ENCODE measurements around the gene CAMSAP3.

The CAMSAP3 gene

DNA sequence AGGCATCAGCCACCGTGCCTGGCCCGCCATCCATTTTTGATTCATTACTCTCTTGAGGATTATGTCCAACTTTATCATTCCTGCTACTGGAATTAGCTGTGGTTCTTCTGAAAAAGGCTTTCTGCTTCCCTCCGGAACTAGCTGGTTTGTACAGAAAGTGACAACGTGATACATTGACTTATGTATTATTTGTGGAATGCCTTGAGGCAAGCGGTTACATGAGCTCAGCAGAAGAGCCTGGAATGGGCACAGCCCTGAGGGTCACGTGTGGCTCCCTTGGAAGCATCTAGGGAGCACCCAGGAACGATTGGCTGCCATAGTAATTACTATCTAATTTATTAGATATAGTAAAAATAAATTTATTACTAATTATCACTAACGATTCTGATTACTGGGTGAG, 58.7 kb downstream of the CAMSAP3 start:
- Histone ChIP-seq H3K27me3 (ENCODE audit: control insufficient read depth, insufficient read depth, low read length) (peaks cover 5% of the 10 kb centered on the region), H3K9me3 (ENCODE audit: control insufficient read depth, insufficient read depth, low read length) (no peaks in the 10 kb centered on the region), H3K36me3 (ENCODE audit: control insufficient read depth, insufficient read depth, low read length) (no peaks in the 10 kb centered on the region), H3K4me3 (ENCODE audit: low read depth, low read length) (no peak overlapping the region), H3K9ac (ENCODE audit: low read depth, low read length) (no peak overlapping the region), H3K4me1 (ENCODE audit: control insufficient read depth, insufficient read depth, low read length) (peaks cover 2% of the 10 kb centered on the region; the same call in 1 of the 2 replicates), H3K27ac (ENCODE audit: low read depth, low read length) (no peak overlapping the region)

DNA sequence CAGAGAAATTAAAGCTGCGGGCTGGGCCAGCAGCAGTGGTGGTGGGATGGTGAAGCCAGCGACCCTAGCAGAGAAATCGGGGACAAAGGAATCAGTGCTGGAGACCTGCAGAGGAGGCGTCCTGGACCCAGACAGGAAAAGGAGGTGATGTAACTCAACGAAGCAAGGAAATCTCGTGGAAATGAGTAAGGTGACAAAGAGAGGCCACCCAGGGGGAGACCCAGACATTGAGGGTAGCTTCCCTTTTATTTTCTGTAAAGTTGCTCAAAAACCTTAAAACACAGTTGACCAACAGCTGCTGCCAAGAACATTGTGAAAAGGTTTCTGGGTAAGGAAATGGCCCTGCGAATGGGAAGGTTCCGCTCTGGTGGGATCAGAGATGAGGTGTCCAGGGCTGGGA, 59.9 kb downstream of the CAMSAP3 start:
- Histone ChIP-seq H3K27me3 (ENCODE audit: control insufficient read depth, insufficient read depth, low read length) (peaks cover 5% of the 10 kb centered on the region), H3K4me1 (ENCODE audit: control insufficient read depth, insufficient read depth, low read length) (peaks cover 2% of the 10 kb centered on the region; the same call in 1 of the 2 replicates), H3K9ac (ENCODE audit: low read depth, low read length) (no peak overlapping the region), H3K36me3 (ENCODE audit: control insufficient read depth, insufficient read depth, low read length) (no peaks in the 10 kb centered on the region), H3K27ac (ENCODE audit: low read depth, low read length) (no peak overlapping the region), H3K9me3 (ENCODE audit: control insufficient read depth, insufficient read depth, low read length) (no peaks in the 10 kb centered on the region), H3K4me3 (ENCODE audit: low read depth, low read length) (no peak overlapping the region)

DNA sequence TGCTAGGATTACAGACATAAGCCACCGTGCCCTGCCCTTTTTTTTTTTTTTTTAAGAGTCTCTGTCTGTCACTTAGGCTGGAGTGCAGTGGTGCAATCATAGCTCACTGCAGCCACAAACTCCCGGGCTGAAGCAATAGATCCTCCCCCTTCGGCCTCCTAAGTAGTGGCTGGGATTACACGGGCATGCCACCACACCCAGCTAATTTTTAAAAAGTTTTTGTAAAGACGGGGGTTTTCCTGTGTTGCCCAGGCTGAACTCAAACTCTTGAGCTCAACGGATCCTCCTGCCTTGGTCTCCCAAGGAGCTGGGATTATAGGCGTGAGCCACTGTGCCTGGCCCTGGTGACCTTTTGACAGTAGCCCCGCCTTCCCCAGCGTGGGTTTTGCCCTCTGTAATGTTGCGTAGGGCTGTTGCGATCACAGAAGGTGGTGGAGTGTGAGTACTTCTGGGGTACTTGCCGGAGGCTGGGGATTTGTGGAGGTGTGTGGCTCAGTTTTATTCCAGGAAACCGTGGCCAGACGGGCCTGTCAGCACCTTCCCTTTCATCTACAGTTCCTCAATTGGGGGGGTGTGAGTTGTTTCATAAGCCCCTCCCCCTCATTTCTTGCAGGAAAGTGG, 61.6 kb downstream of the CAMSAP3 start:
- no peaks in the 10 kb centered on the region for H3K9me3 ChIP-seq (ENCODE audit: control insufficient read depth, insufficient read depth, low read length)
- no peak overlapping the region for H3K9ac ChIP-seq (ENCODE audit: low read depth, low read length)
- H3K4me3 ChIP-seq (ENCODE audit: low read depth, low read length): no peak overlapping the region
- H3K4me1 ChIP-seq (ENCODE audit: control insufficient read depth, insufficient read depth, low read length): peaks cover 1% of the 10 kb centered on the region; the same call in 1 of the 2 replicates
- H3K27ac ChIP-seq (ENCODE audit: low read depth, low read length): no peak overlapping the region
- H3K36me3 ChIP-seq (ENCODE audit: control insufficient read depth, insufficient read depth, low read length): no peaks in the 10 kb centered on the region
- H3K27me3 ChIP-seq (ENCODE audit: control insufficient read depth, insufficient read depth, low read length): peaks cover 5% of the 10 kb centered on the region

DNA sequence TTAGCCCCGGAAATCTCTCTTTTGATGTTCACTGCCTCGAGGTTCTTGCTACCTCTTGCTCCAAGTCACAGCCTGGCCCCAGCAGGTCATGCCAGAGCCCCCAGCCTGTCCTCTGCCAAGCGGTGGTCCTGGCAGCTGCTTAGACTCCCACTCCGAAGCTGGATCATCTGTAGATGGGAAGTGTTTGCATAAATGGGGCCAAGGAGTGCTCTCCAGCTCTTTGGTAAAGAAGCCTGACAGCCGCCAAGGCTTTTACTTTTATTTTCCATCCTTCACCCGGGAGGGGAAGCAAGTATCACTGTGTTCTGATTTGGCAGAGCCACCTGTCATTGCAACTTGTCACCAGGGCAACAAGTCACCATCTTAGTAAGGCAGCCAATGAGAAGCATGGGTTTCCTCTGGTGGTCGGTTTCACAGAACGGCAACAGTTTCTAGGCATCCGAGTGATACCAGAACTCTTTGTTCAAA, 62.6 kb downstream of the CAMSAP3 start:
- Histone ChIP-seq H3K9me3 (ENCODE audit: control insufficient read depth, insufficient read depth, low read length) (no peaks in the 10 kb centered on the region), H3K27me3 (ENCODE audit: control insufficient read depth, insufficient read depth, low read length) (no peaks in the 10 kb centered on the region), H3K9ac (ENCODE audit: low read depth, low read length) (no peak overlapping the region), H3K27ac (ENCODE audit: low read depth, low read length) (no peak overlapping the region), H3K4me1 (ENCODE audit: control insufficient read depth, insufficient read depth, low read length) (no peaks in the 10 kb centered on the region), H3K36me3 (ENCODE audit: control insufficient read depth, insufficient read depth, low read length) (no peaks in the 10 kb centered on the region), H3K4me3 (ENCODE audit: low read depth, low read length) (no peak overlapping the region)

DNA sequence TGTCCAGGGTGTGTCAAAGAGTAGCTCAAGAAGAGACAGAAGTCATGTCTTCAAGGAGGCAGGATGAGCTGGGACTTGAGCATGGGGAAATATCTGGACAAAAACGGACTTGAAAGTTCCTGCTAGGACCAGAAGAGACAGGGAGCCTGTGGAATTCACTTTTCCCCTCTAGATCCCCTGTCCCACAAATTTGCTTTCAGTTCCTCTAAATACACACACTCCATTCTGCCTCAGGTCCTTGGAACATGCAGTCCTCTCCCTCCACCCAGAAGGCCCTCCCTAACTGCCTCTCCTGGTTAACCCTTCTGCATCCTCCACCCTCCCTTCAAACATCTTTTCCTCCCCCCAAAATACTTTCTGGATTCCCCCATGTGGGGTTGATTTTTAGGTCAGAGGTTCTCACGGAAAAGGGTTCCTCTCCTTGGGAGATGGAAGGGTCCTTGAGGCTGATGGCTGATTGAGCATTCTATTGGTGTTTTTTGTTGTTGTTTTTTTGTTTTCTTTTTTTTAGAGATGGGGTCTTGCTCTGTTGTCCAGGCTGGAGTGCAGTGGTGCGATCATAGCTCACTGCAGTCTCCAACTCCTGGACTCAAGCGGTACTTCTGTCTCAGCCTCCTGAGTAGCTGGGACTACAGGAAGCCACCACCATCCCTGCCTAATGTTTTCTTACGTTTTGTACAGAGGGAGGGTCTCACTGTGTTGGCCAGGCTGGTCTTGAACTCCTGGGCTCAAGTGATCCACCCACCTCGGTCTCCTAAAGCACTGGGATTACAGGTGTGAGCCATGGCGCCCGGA, 66.3 kb downstream of the CAMSAP3 start:
- no peak overlapping the region for H3K9ac ChIP-seq (ENCODE audit: low read depth, low read length)
- H3K4me1 ChIP-seq (ENCODE audit: control insufficient read depth, insufficient read depth, low read length): no peaks in the 10 kb centered on the region
- no peaks in the 10 kb centered on the region for H3K36me3 ChIP-seq (ENCODE audit: control insufficient read depth, insufficient read depth, low read length)
- no peak overlapping the region for H3K4me3 ChIP-seq (ENCODE audit: low read depth, low read length)
- no peak overlapping the region for H3K27ac ChIP-seq (ENCODE audit: low read depth, low read length)
- H3K27me3 ChIP-seq (ENCODE audit: control insufficient read depth, insufficient read depth, low read length): no peaks in the 10 kb centered on the region
- H3K9me3 ChIP-seq (ENCODE audit: control insufficient read depth, insufficient read depth, low read length): no peaks in the 10 kb centered on the region

DNA sequence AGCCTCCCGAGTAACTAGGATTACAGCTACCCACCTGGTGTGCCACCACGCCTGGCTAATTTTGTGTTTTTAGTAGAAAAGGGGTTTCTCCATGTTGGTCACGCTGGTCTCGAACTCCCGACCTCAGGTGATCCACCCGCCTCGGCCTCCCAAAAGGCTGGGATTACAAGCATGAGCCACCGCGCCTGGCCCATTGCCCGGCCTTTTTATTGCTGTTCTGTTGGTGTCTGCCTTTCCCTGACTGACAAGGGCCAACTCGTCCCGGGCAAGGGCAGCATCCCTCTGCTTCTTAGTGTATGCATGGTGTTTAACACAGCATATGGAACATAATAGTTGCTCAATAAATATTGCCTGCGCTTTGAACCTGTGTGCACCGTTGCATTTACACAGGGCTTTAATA, 67.0 kb downstream of the CAMSAP3 start:
- Histone ChIP-seq H3K36me3 (ENCODE audit: control insufficient read depth, insufficient read depth, low read length) (no peaks in the 10 kb centered on the region), H3K9me3 (ENCODE audit: control insufficient read depth, insufficient read depth, low read length) (no peaks in the 10 kb centered on the region), H3K4me1 (ENCODE audit: control insufficient read depth, insufficient read depth, low read length) (no peaks in the 10 kb centered on the region), H3K27me3 (ENCODE audit: control insufficient read depth, insufficient read depth, low read length) (no peaks in the 10 kb centered on the region), H3K9ac (ENCODE audit: low read depth, low read length) (no peak overlapping the region), H3K4me3 (ENCODE audit: low read depth, low read length) (no peak overlapping the region), H3K27ac (ENCODE audit: low read depth, low read length) (no peak overlapping the region)

DNA sequence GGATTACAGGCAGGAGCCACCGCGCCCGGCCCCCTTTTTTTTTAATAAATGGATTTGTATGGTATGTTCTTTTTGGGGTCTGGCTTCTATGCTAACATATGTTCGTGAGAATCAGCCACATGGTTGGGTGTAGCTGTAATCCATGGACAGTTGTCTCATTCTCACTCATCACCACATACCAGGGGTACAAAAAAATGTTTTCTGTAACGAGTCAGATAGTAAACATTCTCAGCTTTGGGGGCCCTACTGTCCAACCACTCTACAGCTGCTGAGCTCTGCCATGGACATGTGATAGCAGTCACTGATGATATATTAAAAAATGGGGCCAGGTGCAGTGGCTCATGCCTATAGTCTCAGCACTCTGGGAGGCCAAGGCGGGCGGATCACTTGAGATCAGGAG, 68.0 kb downstream of the CAMSAP3 start:
- Histone ChIP-seq H3K4me1 (ENCODE audit: control insufficient read depth, insufficient read depth, low read length) (no peaks in the 10 kb centered on the region), H3K27ac (ENCODE audit: low read depth, low read length) (no peak overlapping the region), H3K36me3 (ENCODE audit: control insufficient read depth, insufficient read depth, low read length) (no peaks in the 10 kb centered on the region), H3K27me3 (ENCODE audit: control insufficient read depth, insufficient read depth, low read length) (peaks cover 3% of the 10 kb centered on the region; the same call in 1 of the 2 replicates), H3K9ac (ENCODE audit: low read depth, low read length) (no peak overlapping the region), H3K9me3 (ENCODE audit: control insufficient read depth, insufficient read depth, low read length) (no peaks in the 10 kb centered on the region), H3K4me3 (ENCODE audit: low read depth, low read length) (no peak overlapping the region)

DNA sequence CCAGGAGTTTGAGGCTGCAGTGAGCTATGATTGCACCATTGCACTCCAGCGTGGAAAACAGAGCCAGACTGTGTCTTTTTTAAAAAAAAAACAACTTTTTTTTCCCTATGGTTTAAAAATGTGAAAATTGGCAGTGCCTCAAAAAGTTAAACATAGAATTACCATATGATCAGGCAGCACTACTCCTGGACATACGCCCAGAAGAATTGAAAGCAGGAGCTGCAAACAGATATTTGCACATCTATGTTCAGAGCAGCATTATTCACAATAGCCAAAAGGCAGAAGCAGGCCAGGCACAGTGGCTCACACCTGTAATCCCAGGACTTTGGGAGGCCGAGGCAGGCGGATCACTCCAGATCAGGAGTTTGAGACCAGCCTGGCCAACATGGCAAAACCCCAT, 69.4 kb downstream of the CAMSAP3 start:
- H3K4me1 ChIP-seq (ENCODE audit: control insufficient read depth, insufficient read depth, low read length): no peaks in the 10 kb centered on the region
- H3K9ac ChIP-seq (ENCODE audit: low read depth, low read length): no peak overlapping the region
- H3K9me3 ChIP-seq (ENCODE audit: control insufficient read depth, insufficient read depth, low read length): no peaks in the 10 kb centered on the region
- no peaks in the 10 kb centered on the region for H3K36me3 ChIP-seq (ENCODE audit: control insufficient read depth, insufficient read depth, low read length)
- no peak overlapping the region for H3K4me3 ChIP-seq (ENCODE audit: low read depth, low read length)
- no peak overlapping the region for H3K27ac ChIP-seq (ENCODE audit: low read depth, low read length)
- peaks cover 14% of the 10 kb centered on the region for H3K27me3 ChIP-seq (ENCODE audit: control insufficient read depth, insufficient read depth, low read length)

Measured in HUES48 (cell line).